Measurements from ENCODE around the gene TNS1. TPM values are rescaled to one million over a fixed set of nuclear protein-coding genes. Genes with fewer than 3 reads are reported as not detected.
"Not testable (repeated sequence)": the region's sequence is repeated elsewhere in the genome, so short reads cannot be mapped to it uniquely, and the experiment has no call there.

TNS1 gene
- total RNA-seq, 4 donors from 2014 or later: 461 to 648 (median 565) TPM

DNA sequence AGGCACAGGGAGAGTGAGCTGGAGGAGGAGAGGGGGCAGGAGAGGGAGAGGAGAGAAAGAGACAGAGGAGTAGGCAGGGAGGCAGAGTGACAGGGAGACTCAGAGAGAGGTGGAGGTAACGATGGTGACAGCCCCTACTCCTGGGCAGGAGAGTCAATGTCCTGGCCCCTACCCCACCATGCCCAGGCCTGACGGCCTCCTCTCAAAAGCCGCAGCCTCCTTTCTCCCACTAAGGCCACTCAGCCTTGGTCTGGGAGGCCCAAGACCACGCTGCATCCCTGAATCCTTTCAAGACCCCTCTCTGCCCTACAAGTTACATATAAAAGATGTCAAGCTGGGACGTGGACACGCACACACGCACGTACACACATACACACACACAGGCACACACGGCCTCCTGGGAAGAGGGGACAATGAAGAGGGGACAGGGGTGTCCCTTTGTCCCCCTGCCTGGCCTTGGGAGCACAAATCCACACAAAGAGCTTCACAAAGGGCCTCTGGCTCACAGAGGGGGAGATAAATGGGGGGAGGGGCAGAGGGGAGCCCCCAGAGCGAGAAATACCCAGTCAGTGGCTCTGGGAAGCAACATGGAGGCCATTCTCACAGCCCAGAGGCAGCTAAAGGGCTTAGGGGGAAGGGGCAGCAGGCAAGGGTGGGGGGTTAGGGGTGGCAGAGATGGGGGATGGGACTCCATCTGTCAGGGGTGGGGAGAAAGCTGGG is 19.5 kb upstream of the TNS1 start:
- Histone ChIP-seq H3K27ac (no peak overlapping the region), H3K9me3 (no peaks in the 10 kb centered on the region), H3K4me1 (peaks cover 0 to 15% (median 0%) of the 10 kb centered on the region in 4 donors), H3K27me3 (no peaks in the 10 kb centered on the region), H3K36me3 (no peaks in the 10 kb centered on the region), H3K4me3 (no peak overlapping the region)
- peak in 1 of 2 donors; percentile 5 for DNase-seq (ENCODE audit: low spot score in 2 of 2)
- WGBS, 2 donors: 88 to 92% methylated on average over 9 to 10 of the region's 10 CpGs
- no peak for TF ChIP-seq EP300 (IDR thresholded peaks at IDR 0.05)
- TF ChIP-seq, protein P1, sequence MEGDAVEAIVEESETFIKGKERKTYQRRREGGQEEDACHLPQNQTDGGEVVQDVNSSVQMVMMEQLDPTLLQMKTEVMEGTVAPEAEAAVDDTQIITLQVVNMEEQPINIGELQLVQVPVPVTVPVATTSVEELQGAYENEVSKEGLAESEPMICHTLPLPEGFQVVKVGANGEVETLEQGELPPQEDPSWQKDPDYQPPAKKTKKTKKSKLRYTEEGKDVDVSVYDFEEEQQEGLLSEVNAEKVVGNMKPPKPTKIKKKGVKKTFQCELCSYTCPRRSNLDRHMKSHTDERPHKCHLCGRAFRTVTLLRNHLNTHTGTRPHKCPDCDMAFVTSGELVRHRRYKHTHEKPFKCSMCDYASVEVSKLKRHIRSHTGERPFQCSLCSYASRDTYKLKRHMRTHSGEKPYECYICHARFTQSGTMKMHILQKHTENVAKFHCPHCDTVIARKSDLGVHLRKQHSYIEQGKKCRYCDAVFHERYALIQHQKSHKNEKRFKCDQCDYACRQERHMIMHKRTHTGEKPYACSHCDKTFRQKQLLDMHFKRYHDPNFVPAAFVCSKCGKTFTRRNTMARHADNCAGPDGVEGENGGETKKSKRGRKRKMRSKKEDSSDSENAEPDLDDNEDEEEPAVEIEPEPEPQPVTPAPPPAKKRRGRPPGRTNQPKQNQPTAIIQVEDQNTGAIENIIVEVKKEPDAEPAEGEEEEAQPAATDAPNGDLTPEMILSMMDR (IDR thresholded peaks at IDR 0.05): no peak
- no peak for TF ChIP-seq POLR2A (IDR thresholded peaks at IDR 0.05)

DNA sequence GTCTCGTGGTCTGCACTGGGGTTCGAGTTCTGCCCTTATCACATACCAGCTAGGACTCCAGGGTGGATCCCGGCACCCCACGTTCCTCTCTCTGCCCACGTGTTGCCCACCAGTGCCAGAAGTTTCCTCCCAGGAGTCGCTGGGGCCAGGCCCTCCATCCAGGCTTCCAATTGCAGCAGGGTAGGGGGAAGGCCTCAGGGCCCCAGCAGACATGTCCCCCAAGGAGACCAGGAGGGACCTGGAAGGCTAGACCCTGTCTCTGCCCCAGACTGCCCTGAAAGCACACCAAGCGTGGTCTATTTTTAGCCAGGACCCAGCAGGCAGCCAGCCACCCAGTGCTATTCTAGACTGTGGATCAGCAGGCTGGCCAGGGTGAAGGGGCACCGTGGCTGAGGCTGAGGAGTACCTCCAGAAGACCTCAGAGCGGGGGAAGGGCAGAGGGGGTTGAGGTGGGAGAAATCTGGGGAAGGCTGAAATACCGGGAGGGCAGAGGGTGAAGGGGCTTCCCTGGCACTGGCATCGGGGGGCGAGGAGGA is 18.8 kb upstream of the TNS1 start:
- 76 to 77% methylated on average over 11 to 12 of the region's 12 CpGs for WGBS, 2 donors
- DNase-seq (ENCODE audit: low spot score in 2 of 2): no peak
- Histone ChIP-seq H3K27ac (no peak overlapping the region), H3K27me3 (no peaks in the 10 kb centered on the region), H3K4me3 (no peak overlapping the region), H3K4me1 (peaks cover 0 to 22% (median 0%) of the 10 kb centered on the region in 4 donors), H3K36me3 (no peaks in the 10 kb centered on the region), H3K9me3 (no peaks in the 10 kb centered on the region)
- TF ChIP-seq EP300 (IDR thresholded peaks at IDR 0.05) (no peak), POLR2A (IDR thresholded peaks at IDR 0.05) (no peak)
- TF ChIP-seq, protein P1 (IDR thresholded peaks at IDR 0.05): no peak

DNA sequence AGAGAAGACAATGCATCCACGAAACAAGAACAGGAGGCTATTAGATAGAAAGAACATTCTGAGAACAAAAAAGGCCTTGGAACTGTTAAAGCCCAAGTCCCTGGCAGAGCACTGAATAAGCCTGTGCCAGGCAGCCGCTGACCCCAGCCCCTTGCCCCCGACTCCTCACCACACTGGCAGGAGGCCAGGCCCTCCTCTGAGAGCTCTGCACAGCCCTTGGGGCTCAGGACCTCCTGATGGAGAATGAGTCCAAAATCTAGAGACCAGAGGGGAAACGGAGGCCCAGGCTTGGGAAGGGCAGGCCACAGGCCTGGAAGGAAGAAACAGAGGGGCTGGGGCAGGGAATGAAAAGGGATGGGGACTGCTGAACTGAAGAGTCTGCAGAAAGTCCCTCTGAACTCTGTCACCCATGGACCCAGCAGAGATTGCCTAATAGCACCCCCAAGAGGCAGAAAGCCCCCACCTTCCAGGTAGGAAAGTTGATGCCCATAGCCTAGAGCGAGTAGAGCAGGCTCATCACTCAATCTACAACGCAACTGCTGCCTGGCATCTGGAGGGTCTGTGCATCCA is 18.3 kb upstream of the TNS1 start:
- H3K4me1 ChIP-seq: peaks cover 0 to 27% (median 0%) of the 10 kb centered on the region in 4 donors
- 72 to 77% methylated on average over 6 of the region's 6 CpGs for WGBS, 2 donors
- no peak overlapping the region for H3K27ac ChIP-seq
- H3K27me3 ChIP-seq: no peaks in the 10 kb centered on the region
- DNase-seq (ENCODE audit: low spot score in 2 of 2): no peak
- no peaks in the 10 kb centered on the region for H3K36me3 ChIP-seq
- no peak for TF ChIP-seq POLR2A (IDR thresholded peaks at IDR 0.05)
- TF ChIP-seq, protein P1 (IDR thresholded peaks at IDR 0.05): no peak
- no peak for TF ChIP-seq EP300 (IDR thresholded peaks at IDR 0.05)
- H3K4me3 ChIP-seq: no peak overlapping the region
- no peaks in the 10 kb centered on the region for H3K9me3 ChIP-seq

DNA sequence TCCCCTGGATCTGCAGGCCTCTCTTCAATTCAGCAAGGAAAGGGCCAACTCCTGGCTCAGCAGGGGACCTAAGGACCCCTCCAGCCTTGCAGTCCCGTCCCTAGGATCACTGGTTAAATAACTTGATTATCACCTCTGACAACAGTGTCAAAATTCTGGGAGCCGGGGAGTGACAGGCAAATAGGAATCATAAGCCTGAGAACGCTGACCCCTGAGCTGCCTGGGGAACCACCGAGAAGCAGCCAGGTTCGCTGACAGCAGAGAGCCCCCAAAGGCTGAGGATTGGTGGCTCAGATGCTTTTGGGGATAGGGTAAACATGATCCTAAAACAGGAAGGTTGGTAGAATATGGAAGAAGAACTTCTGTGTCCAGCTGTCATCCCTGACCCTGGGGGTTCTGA is 17.5 kb upstream of the TNS1 start:
- Histone ChIP-seq H3K27ac (no peak overlapping the region), H3K36me3 (no peaks in the 10 kb centered on the region), H3K27me3 (no peaks in the 10 kb centered on the region), H3K4me3 (no peak overlapping the region), H3K9me3 (no peaks in the 10 kb centered on the region), H3K4me1 (peaks cover 0 to 33% (median 0%) of the 10 kb centered on the region in 4 donors)
- DNase-seq (ENCODE audit: low spot score in 2 of 2): no peak
- WGBS, 2 donors: 84 to 93% methylated on average over 5 of the region's 5 CpGs
- TF ChIP-seq EP300 (IDR thresholded peaks at IDR 0.05): no peak
- TF ChIP-seq POLR2A (IDR thresholded peaks at IDR 0.05): no peak
- TF ChIP-seq, protein P1 (IDR thresholded peaks at IDR 0.05): no peak

DNA sequence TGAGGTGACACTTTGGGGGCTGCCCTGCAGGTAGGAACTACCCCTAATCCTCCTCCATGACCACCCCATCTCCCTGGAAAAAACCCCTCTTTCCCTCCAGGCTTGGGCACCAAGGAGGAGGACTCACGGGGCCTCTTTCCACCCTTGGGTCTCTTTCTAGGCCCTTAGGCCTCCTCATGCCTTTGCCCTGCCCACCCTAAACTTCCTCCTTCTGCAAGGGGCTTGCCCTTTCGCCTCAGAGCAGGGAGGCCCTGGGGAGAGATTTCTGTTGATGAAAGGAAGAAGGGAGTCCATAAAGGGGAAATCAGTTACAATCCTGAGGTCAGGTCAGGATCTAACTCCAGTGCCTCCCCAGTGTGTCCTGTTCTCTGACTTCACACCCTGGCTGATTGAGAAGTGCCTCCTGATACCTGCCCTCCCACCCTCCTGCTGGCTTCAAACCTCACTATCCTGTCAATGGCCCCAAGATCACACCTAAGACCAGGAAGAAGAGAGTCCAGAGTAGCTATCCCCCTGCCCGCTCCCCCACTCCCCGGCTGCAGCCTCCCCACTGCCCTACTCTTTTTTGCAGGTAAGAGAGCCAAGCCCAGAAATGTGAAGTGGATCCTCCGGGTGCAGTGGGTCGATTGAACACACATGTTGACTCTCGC is 16.7 kb upstream of the TNS1 start:
- no peaks in the 10 kb centered on the region for H3K27me3 ChIP-seq
- no peak for DNase-seq (ENCODE audit: low spot score in 2 of 2)
- H3K36me3 ChIP-seq: no peaks in the 10 kb centered on the region
- H3K4me1 ChIP-seq: peaks cover 0 to 37% (median 0%) of the 10 kb centered on the region in 4 donors
- no peak overlapping the region for H3K27ac ChIP-seq
- no peak overlapping the region for H3K4me3 ChIP-seq
- no peaks in the 10 kb centered on the region for H3K9me3 ChIP-seq
- 80 to 87% methylated on average over 7 of the region's 7 CpGs for WGBS, 2 donors
- TF ChIP-seq POLR2A (IDR thresholded peaks at IDR 0.05) (no peak), EP300 (IDR thresholded peaks at IDR 0.05) (no peak)

- 89 to 91% methylated on average over 4 of the region's 4 CpGs for WGBS, 2 donors
- peaks cover 0 to 37% (median 0%) of the 10 kb centered on the region in 4 donors for H3K4me1 ChIP-seq
- not testable (repeated sequence) for H3K4me3 ChIP-seq; H3K27ac ChIP-seq; H3K27me3 ChIP-seq; H3K9me3 ChIP-seq; DNase-seq (ENCODE audit: low spot score in 2 of 2); H3K36me3 ChIP-seq
Observed at GRCh38 chr2:218018842-218019125, 16.0 kb upstream of the TNS1 start.

All from tibial nerve (tissue), 4 donors.